Neural progenitor cell (in vitro differentiated cells): ENCODE results near the gene TBC1D19.

Source experiments
- CTCF ChIP-seq: fragments of 200-600 bp; sonication (generic); IDR thresholded peaks from 2 replicates; pipeline ENCODE4 v1.5.1; 2017; ENCODE audit warnings: antibody characterized with exemption, mild to moderate bottlenecking
- EZH2 ChIP-seq: fragments of 200-600 bp; sonication (generic); IDR thresholded peaks from 2 replicates; pipeline ENCODE4 v1.6.1; 2017; ENCODE audit warnings: antibody characterized with exemption, mild to moderate bottlenecking, moderate library complexity

DNA sequence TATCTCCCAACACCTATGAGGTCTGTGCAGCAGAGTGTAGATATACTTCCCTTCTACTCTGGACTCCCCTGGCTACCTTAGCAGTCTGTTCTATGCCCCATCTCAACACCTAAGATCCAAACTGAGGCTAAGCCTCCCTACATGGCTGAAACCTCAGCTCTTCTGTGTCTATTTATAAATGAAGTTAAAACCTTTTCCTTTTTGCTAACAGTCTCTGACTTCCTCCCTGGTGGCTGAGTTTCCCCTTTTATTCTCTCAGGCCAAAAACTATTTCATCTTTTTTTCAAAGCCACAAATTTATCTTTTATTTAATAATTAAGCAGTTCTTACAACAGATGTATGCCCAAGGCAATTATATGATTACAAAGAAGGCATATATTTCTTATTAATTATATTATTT, 164.9 kb downstream of the TBC1D19 start:
- TF ChIP-seq EZH2 = no peak
- TF ChIP-seq CTCF = no peak
